Liver (tissue), 9 donors: ENCODE measurements around the gene ULBP1. TPM values are rescaled to one million over a fixed set of nuclear protein-coding genes. Genes with fewer than 3 reads are reported as not detected.
A peak's percentile ranks its signal among the peaks of the same experiment; 100 is the strongest.
"Not testable (repeated sequence)": the region's sequence is repeated elsewhere in the genome, so short reads cannot be mapped to it uniquely, and the experiment has no call there.

Experiments
- DNase-seq: peaks from one replicate; pipeline ENCODE4 v3.0.0-alpha.2; 2017; ENCODE audit warnings: low spot score
- H3K27ac ChIP-seq, 2 donors: one replicate each; pipeline ENCODE4 v1.7.0; 2013; ENCODE audit warnings: inconsistent platforms in 2 of 2, low read length in 2 of 2, control low read depth in 1 of 2, low read depth in 1 of 2, mild to moderate bottlenecking in 1 of 2
- H3K27me3 ChIP-seq, 4 donors: one replicate each; pipeline versions ENCODE4 v1.6.1 to v1.7.0; 2013; ENCODE audit warnings: low read length in 3 of 4, inconsistent platforms in 1 of 4, mild to moderate bottlenecking in 1 of 4, moderate library complexity in 1 of 4; ENCODE audit not compliant: control insufficient read depth in 4 of 4, insufficient read depth in 4 of 4
- H3K36me3 ChIP-seq, 4 donors: one replicate each; pipeline versions ENCODE4 v1.6.1 to v1.7.0; 2013; ENCODE audit warnings: low read length in 3 of 4, mild to moderate bottlenecking in 3 of 4, low read depth in 1 of 4, moderate library complexity in 1 of 4; ENCODE audit not compliant: control insufficient read depth in 4 of 4, insufficient read depth in 3 of 4
- H3K4me1 ChIP-seq, 4 donors: one replicate each; pipeline versions ENCODE4 v1.6.1 to v1.7.0; 2013; ENCODE audit warnings: low read length in 3 of 4, mild to moderate bottlenecking in 3 of 4, moderate library complexity in 1 of 4; ENCODE audit not compliant: control insufficient read depth in 4 of 4, insufficient read depth in 4 of 4
- H3K4me3 ChIP-seq, 3 donors: one replicate each; pipeline versions ENCODE4 v1.6.1 to v1.7.0; 2013; ENCODE audit warnings: low read length in 3 of 3, control low read depth in 1 of 3, low read depth in 1 of 3, mild to moderate bottlenecking in 1 of 3
- H3K9ac ChIP-seq, 2 donors: one replicate each; pipeline ENCODE4 v1.7.0; 2013; ENCODE audit warnings: low read length in 2 of 2, mild to moderate bottlenecking in 2 of 2, moderate library complexity in 2 of 2, control low read depth in 1 of 2, low read depth in 1 of 2
- H3K9me3 ChIP-seq, 4 donors: one replicate each; pipeline versions ENCODE4 v1.6.1 to v1.7.0; 2013; ENCODE audit warnings: low read length in 3 of 4; ENCODE audit not compliant: control insufficient read depth in 4 of 4
- CTCF ChIP-seq: fragments of 150-350 bp; IDR thresholded peaks from 2 replicates; pipeline ENCODE4 v1.5.1; 2017; ENCODE audit warnings: improper control_type of control experiment, low read depth, low read length; ENCODE audit not compliant: missing input control
- EGR1 ChIP-seq, 2 donors: IDR thresholded peaks; 2 replicates each; pipeline ENCODE4 v1.6.1; 2016 to 2018; ENCODE audit warnings: antibody characterized with exemption in 2 of 2, low read depth in 2 of 2
- FOXA1 ChIP-seq: IDR thresholded peaks from 2 replicates; pipeline ENCODE4 v1.6.1; 2016; ENCODE audit warnings: antibody characterized with exemption
- FOXA2 ChIP-seq: IDR thresholded peaks from 2 replicates; pipeline ENCODE4 v1.6.1; 2016; ENCODE audit warnings: antibody characterized with exemption
- GABPA ChIP-seq, 2 donors: IDR thresholded peaks in 1 of 2; conservative IDR thresholded peaks in 1 of 2; 2 replicates each; pipeline ENCODE4 v1.6.1; 2016; ENCODE audit warnings: antibody characterized with exemption in 2 of 2, mild to moderate bottlenecking in 1 of 2, moderate library complexity in 1 of 2
- HNF4A ChIP-seq, 2 donors: conservative IDR thresholded peaks; 2 replicates each; pipeline ENCODE4 v1.6.1; 2016; ENCODE audit warnings: antibody characterized with exemption in 2 of 2, mild to moderate bottlenecking in 2 of 2
- HNF4G ChIP-seq: IDR thresholded peaks from 2 replicates; pipeline ENCODE4 v1.6.1; 2016; ENCODE audit warnings: antibody characterized with exemption
- JUND ChIP-seq, 2 donors: IDR thresholded peaks; 2 replicates each; pipeline ENCODE4 v1.6.1; 2016; ENCODE audit warnings: antibody characterized with exemption in 2 of 2
- NR2F2 ChIP-seq: IDR thresholded peaks from 2 replicates; pipeline ENCODE4 v1.6.1; 2016; ENCODE audit warnings: antibody characterized with exemption
- RAD21 ChIP-seq, 2 donors: IDR thresholded peaks; 2 replicates each; pipeline ENCODE4 v1.6.1; 2016; ENCODE audit warnings: antibody characterized with exemption in 2 of 2, mild to moderate bottlenecking in 2 of 2
- REST ChIP-seq: IDR thresholded peaks from 2 replicates; pipeline ENCODE4 v1.6.1; 2016; ENCODE audit warnings: antibody characterized with exemption, mild to moderate bottlenecking
- RXRA ChIP-seq, 2 donors: IDR thresholded peaks; 2 replicates each; pipeline ENCODE4 v1.6.1; 2017 to 2018; ENCODE audit warnings: antibody characterized with exemption in 2 of 2, mild to moderate bottlenecking in 1 of 2
- SP1 ChIP-seq: IDR thresholded peaks from 2 replicates; pipeline ENCODE4 v1.6.1; 2018; ENCODE audit warnings: antibody characterized with exemption, mild to moderate bottlenecking
- TAF1 ChIP-seq: conservative IDR thresholded peaks from 2 replicates; pipeline ENCODE4 v1.6.1; 2016; ENCODE audit warnings: antibody characterized with exemption, mild to moderate bottlenecking
- YY1 ChIP-seq: IDR thresholded peaks from 2 replicates; pipeline ENCODE4 v1.6.1; 2016; ENCODE audit warnings: antibody characterized with exemption, mild to moderate bottlenecking
- WGBS: extraction: QIAGEN DNeasy Blood & Tissue Kit; methylation state at CpG from one replicate; pipeline ENCODE4 v1.1.7; 2013; 5-methylcytosine and 5-hydroxymethylcytosine counted together
- polyA plus RNA-seq, 2 donors: library from polyadenylated mRNA; stranded (reverse) in 1 of 2; unstranded in 1 of 2; fragments of 200-250 nt in 1 of 2; fragments of >200 nt in 1 of 2; fragmentation: Nextera tagmentation in 1 of 2; extraction: Ambion mirVana in 1 of 2; gene quantifications; one replicate each; pipeline versions ENCODE4 v1.2.1 to v1.2.3, GENCODE V29; 2013 to 2015
- total RNA-seq, 2 donors: library from RNA; depleted of rRNA; stranded (reverse); fragments of >200 nt; gene quantifications; one replicate each; pipeline ENCODE4 v1.2.3, GENCODE V29; 2014
- TF ChIP-seq, protein P1 (sequence below): IDR thresholded peaks from 2 replicates; pipeline ENCODE4 v1.6.1; 2016; ENCODE audit warnings: antibody characterized with exemption
- TF ChIP-seq, protein P2 (sequence below): IDR thresholded peaks from 2 replicates; pipeline ENCODE4 v1.6.1; 2016; ENCODE audit warnings: antibody characterized with exemption
- TF ChIP-seq, protein P3 (sequence below): IDR thresholded peaks from 2 replicates; pipeline ENCODE4 v1.6.1; 2016; ENCODE audit warnings: antibody characterized with exemption
- donor health status: healthy.
- donor health status: healthy.
- donor health status: healthy.
- donor health status: healthy.
- donor health status: healthy.

ULBP1 gene
- total and polyA plus RNA-seq, 4 donors: under 0.01 to 0.05 (median 0.03) TPM; not detected in 1

- Histone ChIP-seq H3K9ac (no peak overlapping the region), H3K4me3 (no peak overlapping the region), H3K27ac (no peak overlapping the region), H3K4me1 (peaks cover 0 to 3% (median 3%) of the 10 kb centered on the region in 4 donors), H3K9me3 (no peaks in the 10 kb centered on the region), H3K27me3 (no peaks in the 10 kb centered on the region), H3K36me3 (no peaks in the 10 kb centered on the region)
- no peak for TF ChIP-seq EGR1 (IDR thresholded peaks at IDR 0.05; ENCODE audit: low read depth in 2 of 2)
- TF ChIP-seq, protein P1, sequence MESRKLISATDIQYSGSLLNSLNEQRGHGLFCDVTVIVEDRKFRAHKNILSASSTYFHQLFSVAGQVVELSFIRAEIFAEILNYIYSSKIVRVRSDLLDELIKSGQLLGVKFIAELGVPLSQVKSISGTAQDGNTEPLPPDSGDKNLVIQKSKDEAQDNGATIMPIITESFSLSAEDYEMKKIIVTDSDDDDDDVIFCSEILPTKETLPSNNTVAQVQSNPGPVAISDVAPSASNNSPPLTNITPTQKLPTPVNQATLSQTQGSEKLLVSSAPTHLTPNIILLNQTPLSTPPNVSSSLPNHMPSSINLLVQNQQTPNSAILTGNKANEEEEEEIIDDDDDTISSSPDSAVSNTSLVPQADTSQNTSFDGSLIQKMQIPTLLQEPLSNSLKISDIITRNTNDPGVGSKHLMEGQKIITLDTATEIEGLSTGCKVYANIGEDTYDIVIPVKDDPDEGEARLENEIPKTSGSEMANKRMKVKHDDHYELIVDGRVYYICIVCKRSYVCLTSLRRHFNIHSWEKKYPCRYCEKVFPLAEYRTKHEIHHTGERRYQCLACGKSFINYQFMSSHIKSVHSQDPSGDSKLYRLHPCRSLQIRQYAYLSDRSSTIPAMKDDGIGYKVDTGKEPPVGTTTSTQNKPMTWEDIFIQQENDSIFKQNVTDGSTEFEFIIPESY: no peak
- no peak for TF ChIP-seq NR2F2
- DNase-seq: no peak
- WGBS: 97% methylated on average over 2 of the region's 2 CpGs
These were observed 46.1 kb upstream of the ULBP1 start for GRCh38 chr6:149917679-149918078.

- Histone ChIP-seq H3K36me3 (no peaks in the 10 kb centered on the region), H3K4me3 (no peak overlapping the region), H3K9ac (no peak overlapping the region), H3K27me3 (no peaks in the 10 kb centered on the region), H3K9me3 (no peaks in the 10 kb centered on the region), H3K27ac (no peak overlapping the region), H3K4me1 (peaks cover 0 to 10% (median 8%) of the 10 kb centered on the region in 4 donors)
- TF ChIP-seq FOXA1 (no peak), SP1 (no peak), NR2F2 (no peak), GABPA (IDR thresholded peaks at IDR 0.05 in 1 of 2, conservative IDR thresholded peaks at IDR 0.05 in 1 of 2) (no peak), YY1 (no peak), HNF4G (no peak), FOXA2 (no peak), HNF4A (conservative IDR thresholded peaks at IDR 0.05) (no peak), RXRA (IDR thresholded peaks at IDR 0.05) (no peak), TAF1 (no peak), RAD21 (IDR thresholded peaks at IDR 0.05) (no peak), EGR1 (IDR thresholded peaks at IDR 0.05; ENCODE audit: low read depth in 2 of 2) (no peak), CTCF (no peak), JUND (IDR thresholded peaks at IDR 0.05) (no peak), REST (no peak)
- TF ChIP-seq, protein P2, sequence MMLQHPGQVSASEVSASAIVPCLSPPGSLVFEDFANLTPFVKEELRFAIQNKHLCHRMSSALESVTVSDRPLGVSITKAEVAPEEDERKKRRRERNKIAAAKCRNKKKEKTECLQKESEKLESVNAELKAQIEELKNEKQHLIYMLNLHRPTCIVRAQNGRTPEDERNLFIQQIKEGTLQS: no peak
- TF ChIP-seq, protein P3, sequence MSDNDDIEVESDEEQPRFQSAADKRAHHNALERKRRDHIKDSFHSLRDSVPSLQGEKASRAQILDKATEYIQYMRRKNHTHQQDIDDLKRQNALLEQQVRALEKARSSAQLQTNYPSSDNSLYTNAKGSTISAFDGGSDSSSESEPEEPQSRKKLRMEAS: no peak
- TF ChIP-seq, protein P1: no peak
- WGBS: 91% methylated on average over 6 of the region's 6 CpGs
- DNase-seq: peak; percentile 22
These were observed 45.4 kb upstream of the ULBP1 start for GRCh38 chr6:149918151-149918905.

DNA sequence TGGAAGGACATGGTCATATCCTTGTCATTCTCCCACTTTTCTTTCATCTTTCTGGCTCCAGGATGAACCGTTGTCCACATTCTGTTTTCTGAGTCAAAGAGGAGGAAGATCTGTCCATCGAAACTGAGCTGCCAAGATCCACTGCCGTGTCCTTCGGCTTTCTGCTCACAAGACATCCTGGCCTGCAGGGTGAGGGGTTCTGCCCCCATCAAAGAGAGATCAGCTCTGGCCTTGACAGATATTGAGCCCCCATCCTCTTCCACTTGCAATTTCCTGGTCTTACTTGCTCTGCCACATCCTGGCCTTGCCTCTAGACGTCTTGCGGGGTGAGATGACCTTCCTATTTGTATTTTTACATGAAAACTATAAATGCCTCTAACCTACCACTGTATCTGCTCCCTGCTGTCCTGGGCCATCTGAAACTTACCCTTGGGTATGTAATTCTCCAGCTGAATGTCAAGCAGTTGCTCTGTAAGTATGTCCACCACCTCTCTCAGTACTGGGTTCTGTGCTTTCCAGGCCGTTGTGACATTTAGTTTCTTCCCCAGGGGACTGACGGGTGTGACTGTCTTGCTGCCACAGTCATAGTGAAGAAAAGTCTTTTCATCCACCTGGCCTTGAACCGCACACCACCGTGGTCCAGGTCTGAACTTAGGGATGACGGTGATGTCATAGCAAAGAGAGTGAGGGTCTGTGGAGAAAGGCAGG, 44.5 kb upstream of the ULBP1 start:
- peaks cover 0 to 13% (median 9%) of the 10 kb centered on the region in 4 donors for H3K4me1 ChIP-seq
- not testable (repeated sequence) for H3K4me3 ChIP-seq, H3K27me3 ChIP-seq, H3K9me3 ChIP-seq, H3K27ac ChIP-seq, DNase-seq, H3K36me3 ChIP-seq, H3K9ac ChIP-seq
- WGBS: 85% methylated on average over 11 of the region's 11 CpGs
